SK-N-MC (cell line): Measurements from ENCODE around the gene FAM114A1.

ENCODE experiments used
- EZH2 ChIP-seq: fragments of 200-600 bp; sonication (generic); IDR thresholded peaks from one replicate; pipeline ENCODE4 v1.6.1; 2017; ENCODE audit warnings: antibody characterized with exemption
- FOXP2 ChIP-seq: optimal IDR thresholded peaks from 2 replicates; pipeline ENCODE3; 2011; ENCODE audit warnings: mild to moderate bottlenecking, moderate library complexity; ENCODE audit not compliant: insufficient read depth; ENCODE audit errors: extremely low read length, control extremely low read depth
- POLR2AphosphoS5 ChIP-seq: IDR thresholded peaks from 2 replicates; pipeline ENCODE4 v1.6.1; 2012; ENCODE audit warnings: mild to moderate bottlenecking, low read depth, low read length, borderline replicate concordance

DNA sequence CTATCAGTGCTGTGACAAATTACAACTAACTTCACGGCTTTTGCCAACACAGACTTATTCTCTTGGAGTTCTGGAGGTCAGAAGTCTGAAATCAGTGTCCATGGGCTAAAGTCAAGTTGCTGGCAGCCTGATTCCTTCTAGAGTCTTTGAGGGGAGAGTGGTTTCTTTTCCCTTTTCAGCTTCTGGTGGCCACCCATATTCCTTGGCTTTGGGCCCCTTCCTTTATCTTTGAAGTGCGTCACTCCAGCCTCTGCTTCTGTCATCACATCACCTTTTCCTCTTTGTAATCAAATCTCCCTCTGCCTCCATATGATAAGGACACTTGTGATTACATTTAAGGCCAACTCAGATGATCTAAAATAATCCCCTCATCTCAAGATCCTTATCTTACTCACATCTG is 9.0 kb downstream of the FAM114A1 start:
- TF ChIP-seq POLR2AphosphoS5 (no peak), EZH2 (no peak), FOXP2 (no peak)
